NCI-H345 treated with DMSO at 0.1 percent for 48 hours (cell line): ENCODE data around the gene POFUT2.
"Not testable (repeated sequence)": the region's sequence is repeated elsewhere in the genome, so short reads cannot be mapped to it uniquely, and the experiment has no call there.

Experiments
- DNase-seq: peaks from one replicate; lab custom pipeline; 2025; ENCODE audit not compliant: unreplicated experiment; lab: John Stamatoyannopoulos, UW

Gene POFUT2

DNA sequence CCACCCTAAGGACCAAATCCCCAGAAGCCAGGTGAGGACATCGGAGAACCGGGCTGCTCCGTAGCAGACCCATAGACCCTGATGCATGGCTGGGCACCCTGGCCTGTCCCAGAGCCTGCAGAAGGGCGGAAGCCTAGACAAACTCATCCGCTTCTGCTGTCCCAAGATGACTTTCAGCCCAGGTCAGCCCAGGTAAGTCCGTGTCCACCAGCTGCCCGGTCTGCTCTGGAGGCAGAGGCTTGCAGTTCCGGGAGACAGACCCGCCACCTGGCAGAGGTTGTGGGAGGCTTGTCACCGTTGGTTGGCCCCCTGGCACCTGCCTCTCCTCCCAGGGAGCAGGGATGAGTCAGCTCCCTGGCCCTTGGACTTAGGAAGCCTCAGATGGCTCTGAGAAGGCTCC lies 22.8 kb upstream of the POFUT2 start:
- DNase-seq = no peak

DNA sequence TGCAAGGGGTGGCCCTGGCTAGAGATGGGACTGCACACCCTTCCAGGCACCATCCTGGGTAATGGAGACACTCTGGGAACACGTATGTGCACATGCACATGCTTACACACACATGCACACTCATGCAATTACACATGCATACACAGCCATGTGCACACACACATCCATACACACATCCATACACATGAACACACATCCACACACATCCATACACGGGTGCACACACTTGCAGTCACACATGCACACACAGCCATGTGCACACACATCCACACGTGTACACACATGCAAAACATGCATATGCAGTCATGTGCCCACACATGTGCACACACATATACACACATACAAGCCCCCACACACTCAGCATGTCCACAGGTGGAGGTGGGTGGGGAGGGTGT lies 22.3 kb upstream of the POFUT2 start:
- no peak for DNase-seq

DNA sequence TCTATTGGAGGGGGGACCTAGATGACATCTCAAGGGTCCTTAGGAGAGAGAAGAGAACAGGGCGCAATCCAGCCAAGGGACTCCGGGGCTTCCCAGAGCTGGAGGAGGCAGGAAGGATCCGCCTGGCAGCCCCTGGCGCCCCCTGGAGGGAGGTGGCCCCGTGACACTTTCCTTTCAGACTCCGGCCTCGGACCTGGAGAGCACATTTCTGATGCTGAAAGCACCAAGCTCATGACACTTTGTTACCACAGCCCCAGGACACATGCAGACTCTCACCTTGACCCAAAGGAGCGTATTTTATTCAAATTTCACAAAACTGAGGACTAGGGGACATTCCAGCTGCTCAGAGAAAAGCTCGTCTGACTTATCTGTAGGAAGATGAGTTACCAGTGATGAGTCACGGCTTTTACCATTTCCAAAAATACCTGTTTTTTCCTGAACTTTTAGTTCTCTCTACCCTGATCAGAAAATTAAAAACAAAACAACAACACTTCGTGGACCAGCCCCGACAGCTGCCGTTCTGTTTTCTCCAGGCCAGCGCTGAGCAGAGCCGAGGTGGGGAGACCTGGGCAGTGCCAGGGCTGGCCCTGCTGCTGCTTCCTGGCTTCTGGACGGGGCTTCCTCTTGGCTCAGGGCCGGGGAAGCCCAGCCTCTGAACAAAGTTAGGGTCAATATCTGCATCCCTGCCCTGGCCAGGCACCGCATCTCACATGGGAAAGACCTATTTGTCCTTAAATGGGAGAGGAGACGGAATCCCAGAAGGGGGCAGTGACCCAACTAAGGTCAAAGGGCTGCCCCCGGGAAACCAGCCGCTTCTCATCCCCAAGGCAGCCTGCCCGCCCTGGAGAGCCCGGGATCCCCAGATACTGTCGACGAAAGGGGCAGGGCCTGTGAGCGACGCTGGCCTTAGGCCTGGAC lies 21.6 kb upstream of the POFUT2 start:
- DNase-seq = no peak

DNA sequence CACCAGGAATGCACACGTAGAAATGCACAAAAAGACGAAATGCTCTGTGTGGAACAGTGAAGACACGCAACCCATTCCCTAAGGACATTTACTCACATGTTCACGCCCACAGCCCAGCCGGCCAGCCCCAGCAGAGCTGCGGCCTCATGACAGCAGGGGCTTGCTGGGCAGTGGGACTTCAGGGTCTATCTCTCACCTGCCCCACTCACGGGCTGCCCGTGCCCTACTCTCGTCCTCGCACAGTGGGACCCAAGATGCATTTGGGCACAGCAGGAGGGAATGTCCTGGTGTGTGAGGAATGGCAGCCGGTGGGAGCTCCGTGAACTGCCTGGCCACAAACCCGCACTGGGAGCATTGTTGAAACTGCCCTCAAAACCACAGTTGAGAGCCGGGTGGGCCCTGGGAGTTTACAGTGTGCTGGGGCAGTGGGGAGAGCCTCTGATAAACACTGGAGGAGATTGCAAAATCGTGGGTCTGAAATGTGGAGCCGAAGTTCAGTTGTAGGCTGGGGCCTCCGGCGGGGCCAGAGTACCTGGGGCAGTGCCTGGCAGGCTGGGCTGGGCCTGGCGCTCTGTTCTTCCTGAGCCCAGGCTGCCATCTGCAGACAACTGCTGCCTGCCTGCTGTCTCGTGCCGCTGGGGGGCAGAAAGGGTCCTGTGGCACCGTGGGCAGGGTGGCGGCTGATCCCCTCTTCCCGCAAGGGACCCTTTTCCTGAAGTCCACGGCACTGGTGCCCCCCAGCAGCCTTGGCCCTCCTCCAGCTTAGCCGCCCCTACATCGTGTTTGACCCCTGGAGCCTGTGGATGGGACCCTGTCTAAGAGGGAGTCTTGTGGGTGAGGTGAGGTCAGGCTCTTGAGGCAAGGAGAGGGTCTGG lies 20.7 kb upstream of the POFUT2 start:
- no peak for DNase-seq

DNA sequence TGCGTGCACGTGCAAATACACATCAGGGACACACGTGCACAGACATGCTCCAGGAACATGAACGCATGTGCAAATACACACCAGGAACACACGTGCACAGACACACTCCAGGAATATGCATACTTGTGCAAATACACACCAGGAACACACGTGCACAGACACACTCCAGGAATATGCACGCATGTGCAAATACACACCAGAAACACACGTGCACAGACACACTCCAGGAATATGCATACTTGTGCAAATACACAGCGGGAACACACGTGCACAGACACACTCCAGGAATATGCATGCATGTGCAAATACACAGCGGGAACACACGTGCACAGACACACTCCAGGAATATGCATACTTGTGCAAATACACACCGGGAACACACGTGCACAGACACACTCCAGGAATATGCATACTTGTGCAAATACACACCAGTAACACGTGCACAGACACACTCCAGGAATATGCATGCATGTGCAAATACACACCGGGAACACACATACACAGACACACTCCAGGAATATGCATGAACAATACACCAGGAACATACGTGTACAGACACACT lies 20.0 kb upstream of the POFUT2 start:
- not testable (repeated sequence) for DNase-seq

DNA sequence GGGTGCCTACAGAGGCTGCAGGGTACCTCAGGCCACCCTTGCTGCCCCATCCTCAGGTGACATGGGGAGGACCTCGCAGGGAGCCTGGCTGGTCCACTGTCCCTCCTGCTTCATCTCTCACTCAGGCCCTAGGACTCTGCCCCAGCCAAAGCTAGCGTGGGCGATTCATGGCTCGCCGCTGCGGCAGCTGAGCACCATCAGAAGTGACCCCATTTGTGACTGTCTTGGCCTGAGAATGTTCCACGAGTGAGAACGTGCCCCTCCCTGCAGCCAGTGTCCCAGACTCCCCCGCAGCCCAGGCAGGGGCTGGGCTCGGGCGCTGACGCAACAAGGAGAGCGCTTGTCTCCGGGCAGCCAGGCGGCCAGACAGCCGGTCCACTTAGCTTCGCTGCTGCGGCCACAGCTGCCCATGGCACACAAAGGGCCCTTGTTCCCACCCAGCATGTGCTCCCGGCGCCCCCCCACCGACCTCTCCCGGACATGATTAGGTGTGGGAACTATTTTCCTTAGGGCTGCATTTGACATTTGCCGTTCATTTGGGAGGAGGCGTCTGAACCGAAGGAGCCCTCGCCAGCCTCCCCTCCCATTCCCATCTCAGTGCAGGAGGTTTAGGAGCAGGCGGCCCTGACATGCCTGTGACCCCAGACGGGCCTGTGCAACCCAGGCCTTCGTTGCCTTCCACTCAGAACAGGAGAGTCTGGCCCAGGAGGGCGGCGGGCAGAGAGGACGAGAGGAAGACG lies 19.3 kb upstream of the POFUT2 start:
- no peak for DNase-seq

DNA sequence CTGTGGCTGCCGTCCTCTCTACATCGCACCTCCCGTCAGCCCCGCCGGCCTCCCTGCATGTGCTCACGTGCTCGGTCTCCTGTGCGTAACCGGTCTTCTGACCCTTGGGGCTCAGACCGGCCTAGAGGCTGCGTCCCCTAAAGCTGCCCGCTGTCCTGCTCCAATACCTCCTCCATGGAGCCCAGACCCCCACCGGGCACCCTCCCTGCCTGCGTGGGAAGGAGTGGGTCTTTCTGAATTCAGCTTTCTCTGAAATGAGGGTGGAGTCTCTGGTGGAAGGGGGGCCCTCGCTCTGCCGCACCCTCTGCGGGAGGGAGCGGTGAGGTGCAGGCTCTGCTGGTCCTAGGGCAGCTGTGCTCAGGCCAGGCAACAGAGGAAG lies 18.7 kb upstream of the POFUT2 start:
- DNase-seq = no peak

DNA sequence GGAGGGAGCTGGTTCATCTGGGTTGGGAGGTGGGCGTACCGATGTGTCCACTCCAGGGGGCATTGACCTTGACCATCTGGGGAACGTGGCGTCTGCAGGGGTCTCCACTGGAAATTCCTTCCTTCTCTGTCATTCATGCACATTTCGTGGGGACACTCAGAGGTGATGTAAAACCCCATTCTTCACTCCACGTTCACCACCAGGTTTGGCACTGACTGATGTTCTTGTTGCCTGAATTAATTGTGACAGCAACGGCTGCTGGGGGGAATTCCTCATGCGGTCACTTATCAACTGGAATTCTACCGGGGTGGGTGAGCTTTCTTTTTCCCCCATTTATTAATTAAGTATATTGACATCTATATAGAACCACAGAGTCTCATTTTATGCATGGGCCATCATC lies 18.1 kb upstream of the POFUT2 start:
- DNase-seq = no peak

DNA sequence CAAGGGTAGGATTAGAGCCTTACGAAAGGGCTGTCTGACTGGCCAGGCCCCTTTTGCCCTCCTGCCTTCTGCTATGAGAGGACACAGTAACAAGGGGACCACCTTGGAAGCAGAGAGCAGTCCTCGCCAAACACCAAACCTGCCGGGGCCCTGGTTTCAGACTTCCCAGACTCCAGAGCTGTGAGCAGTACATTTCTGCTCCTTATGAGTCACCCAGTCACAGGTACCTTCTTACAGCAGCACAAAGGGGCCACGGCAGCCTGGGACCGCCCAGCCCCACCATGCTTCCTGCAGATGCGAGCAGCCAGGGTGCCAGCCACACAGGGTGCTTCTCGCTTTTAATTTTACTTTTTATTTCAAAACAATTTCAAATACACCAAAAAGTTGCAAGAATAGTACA lies 17.2 kb upstream of the POFUT2 start:
- DNase-seq = no peak

DNA sequence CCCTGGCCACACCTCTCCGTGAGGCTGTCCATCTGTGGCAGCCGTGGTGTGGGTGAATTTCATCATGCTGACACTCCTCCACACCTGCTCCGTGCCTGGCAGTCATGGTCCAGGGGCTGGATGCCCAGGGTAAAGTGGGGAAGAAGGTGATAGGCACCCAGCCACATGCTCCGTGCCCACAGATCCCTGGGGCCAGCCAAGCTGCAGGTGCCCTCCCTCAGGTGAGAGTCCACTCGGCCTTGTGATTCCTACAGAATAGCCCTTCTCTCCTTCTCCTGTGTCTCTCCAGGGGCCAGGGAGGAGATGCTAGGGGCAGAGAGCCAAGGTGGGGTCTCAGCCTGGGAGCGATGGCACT lies 16.8 kb upstream of the POFUT2 start:
- no peak for DNase-seq

DNA sequence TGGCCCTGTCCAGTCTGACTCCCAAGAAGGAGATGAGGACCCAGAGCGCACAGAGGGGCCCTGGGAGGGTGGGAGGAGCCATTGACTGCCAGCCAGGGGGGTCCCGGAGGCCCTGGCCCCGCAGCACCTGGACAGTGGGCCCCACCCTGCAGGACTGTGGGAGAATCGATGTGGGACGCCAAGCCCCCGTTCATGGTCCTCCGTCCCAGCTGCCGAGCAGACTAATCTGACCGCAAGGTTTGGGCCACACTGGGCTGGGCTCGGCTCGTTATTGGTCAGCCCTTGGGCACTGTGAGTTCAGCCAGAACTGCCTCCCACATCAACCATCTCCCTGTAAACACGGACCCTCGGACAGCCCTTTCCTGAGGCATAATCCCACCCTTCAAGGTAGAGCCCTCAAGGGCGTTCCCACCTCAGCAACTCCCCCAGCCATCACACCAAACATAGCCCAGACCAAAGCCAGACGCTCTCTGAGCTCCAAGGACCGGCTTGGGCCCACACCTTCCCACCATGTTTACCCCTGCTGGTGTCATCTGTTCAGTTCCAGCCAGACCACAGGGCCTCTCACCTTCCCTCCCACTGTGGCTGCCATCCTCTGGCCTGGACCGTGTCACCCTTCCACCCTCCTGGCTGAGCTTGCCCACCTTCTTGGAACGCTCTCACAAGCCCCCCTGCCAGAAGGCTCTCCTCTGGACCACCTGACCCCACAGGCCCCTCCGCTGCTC lies 16.2 kb upstream of the POFUT2 start:
- no peak for DNase-seq

DNA sequence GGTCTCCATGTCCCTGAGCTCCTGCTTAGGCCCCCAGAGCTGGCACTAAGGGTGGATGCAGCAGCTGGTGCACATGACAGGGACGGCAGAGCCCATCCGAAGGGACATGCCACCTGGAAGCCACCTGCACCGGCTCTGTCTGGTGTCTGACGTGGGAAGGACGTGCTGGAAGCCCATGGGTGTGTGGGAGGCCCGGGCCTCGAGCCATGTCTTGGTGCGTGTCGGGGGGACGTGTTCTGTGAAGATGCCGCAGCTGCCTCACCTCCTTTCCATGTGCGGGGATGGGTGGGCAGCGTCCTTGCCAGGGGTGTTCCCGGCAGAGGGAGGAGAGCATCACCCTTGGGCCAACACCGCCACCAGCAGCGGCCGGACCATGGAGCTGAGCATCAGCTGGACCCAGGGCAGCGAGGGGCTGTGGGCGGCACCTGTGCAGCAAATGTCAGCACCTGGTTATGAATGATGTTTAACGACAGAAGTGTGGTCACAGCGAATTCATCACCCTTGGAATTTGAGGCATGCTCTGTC lies 15.5 kb upstream of the POFUT2 start:
- no peak for DNase-seq

DNA sequence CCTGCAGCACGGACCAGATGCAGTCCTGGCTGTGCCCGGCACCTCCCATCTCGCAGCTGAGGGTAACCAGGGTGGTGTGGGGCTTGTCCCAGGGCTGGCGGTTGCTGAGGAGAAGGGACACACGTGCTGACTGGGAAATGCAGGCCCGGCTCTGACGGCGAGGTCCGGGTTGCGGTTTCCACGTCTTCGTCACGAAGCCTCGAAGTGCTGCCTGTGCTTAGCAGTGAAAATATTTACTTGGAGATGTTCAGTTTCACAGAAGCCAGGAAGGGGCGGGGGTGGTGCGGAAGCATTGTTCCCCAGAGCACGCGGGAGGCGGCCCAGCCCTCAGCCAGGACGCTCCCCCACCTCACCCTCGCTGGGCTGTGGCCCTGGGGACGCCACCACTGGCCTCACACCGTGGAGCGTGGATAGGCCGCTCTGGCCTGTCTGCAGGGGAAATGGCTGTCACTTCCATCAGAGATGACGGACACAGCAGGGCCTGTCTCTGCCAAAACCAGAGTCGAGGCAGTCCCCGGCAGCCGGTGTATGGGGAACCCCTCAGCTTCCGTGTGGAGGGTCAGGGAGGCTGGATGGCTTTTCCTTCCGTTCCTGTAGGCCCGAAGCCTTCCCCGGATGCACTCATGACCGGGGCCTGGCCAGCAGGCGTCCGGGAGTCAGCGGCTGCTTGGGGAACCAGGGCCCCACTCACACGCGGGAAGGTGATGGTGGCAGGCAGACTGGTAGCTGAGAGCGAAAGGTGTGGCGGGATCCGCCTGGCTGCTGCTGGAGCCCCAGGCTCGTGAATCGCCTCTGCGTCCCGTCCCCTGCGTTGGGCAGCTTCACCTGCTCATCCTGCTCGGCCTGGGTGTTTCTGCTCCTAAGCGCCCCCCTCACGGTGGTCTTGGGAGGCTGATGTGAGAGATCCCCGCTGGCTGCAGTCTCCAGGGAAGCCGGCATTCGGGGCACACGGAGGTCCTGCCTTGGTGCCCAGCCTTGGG lies 14.7 kb upstream of the POFUT2 start:
- DNase-seq = no peak

DNA sequence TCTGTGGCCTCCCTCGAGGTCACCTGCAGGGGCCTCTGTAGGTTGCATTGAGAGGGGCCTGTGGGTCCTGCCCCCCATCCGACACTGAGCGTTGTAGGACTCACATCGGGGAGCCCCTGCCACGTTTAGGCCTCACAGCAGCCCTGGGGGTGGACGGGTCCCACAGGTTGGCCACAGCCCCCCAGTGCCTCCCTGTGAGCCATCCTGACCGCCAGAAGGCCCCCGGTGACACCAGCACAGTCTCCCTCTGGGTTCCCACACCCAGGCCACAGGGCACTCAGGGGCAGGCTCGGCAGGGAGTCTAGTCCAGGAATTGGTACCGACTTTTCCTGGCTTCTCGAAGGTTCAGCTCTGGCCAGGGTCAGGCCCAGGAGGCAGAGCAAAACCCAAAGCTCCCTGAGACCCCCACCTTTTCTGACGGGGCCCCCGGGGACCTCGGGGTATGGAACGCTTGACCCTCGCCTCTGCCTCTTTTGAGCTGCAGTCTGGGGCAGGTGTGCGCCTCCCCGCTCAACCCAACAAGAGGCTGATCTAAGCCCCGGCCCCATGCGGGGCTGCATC lies 13.9 kb upstream of the POFUT2 start:
- DNase-seq = no peak

DNA sequence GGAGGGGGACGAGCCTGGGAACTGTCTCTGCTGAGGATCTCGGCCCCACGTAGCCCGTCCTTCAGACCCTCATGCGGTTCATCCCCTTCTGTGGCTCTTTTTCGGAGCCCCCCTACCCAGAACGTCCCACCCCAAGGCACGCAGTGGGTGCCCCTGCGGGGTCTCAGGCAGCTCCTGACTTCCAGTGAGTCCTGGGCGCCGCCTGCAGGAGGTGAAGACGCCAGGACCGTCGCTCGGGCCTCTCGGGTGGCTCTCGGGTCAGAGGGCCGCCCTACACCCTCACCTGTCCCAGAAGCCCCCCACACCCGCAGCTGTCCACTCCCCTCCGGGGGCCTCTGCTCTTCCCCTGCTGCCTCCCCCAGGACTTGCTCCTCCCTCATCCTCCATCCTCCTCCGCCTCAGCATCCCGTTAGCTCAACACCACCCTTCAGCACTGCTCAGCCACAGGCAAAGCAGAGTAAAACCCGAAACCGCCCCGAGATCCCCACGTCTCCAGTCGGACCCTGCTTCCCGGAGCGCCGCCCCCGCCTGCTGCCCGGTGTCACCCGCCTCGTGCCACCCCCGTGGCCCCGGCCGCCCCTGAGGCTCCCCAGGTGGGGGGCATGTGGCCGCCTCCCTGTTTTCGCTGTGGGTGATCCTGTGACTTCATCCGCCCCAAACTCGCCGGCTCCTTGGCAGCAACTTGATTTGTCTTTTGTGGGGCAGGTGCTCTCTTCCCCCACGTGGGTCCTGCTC lies 13.3 kb upstream of the POFUT2 start:
- DNase-seq = no peak

DNA sequence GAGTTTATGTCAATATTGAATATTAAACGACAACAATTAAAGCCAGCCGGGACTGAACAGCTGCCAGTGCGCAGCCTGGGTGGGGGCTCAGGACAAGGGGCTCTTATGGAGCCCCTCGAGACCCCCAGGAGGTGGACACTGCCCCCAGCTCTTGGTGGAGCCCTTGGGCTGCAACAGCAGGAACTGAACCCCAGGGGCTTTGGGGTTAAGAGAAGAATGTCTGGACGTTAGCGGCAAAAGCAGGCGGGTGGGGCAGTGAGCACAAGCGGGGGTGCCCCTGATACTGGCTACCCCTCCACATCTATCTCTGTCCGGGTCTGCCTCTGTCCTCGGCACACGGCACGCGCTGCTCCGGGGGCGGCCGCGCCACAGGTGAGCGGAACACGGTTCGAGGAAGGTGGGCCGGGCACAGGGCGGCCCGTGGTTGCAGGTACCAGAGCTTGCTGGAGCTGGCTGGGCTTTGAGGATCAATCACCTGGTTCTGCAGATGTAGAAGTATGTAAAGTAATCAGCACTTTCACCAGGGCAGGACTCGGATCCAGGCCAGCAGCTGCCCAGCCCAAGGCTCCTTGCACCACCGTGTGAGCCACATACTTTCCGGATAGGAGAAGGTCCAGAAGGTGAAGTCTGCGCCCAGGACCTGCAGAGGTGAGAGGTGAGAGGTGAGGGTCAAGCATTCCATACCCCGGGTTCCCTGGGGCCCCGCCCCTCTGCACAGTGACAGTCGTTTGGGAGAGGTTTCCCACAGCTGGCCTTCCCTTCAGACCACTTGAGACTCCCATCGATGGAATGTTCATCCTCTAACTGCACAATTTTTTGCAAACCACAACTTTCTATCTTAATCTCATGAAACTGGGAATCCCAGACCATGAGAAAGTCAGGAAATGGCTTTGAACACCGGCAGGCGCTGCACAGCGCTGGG lies 12.4 kb upstream of the POFUT2 start:
- DNase-seq = no peak
